ENCODE measurements around the gene HERC2.

DNA sequence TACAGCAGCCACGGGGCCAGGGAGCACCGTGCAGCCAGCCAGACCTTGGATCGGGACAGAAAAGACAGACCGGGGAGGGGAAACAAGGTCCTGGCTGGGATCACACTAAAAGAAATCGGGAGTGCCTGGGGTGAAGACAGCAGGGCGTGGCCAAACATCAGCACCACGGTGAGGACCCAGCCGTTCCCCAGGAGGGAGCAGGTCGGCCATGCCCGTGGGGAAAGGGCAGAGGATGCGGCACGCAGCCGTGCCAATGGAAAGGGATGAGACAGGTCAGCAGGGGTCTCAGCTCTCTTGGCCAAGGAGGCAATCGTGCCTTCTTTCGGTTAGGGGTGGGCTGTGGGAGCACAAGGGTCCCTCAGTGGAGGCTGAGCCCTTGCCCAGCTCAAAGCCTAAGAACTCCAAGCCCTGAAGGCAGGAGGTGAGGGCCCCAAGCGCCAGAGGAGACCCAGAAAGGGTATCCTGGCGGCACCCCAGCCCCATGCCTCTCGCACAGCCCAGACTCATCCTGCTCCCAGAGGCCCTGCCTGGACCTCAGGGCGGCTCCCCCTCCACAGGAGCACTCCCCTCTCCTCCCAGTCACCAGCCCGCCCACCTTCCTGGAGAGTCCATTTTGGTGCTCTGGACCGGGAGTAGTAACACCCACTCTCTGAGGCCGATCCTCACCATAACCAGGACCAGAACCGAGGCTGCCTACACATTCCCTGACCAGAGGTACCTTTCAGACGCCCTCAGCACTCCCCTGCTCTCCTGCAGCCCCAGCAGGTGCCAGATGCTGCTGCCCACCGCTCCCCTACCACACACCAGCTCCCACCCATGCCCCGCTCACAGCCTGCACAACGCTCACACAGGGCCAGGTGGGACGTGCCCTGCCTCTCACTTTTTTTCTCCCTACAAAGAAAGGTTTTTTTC, 199.7 kb downstream of the HERC2 start:
- TF ChIP-seq ZNF274 (IDR thresholded peaks at IDR 0.05; ENCODE audit: low read depth, low read length) (no peak), SUZ12 (IDR thresholded peaks at IDR 0.05; ENCODE audit: extremely low read depth, insufficient read depth, insufficient read length) (no peak)
